Measurements from ENCODE around the gene HES4. TPM values are rescaled to one million over a fixed set of nuclear protein-coding genes. Genes with fewer than 3 reads are reported as not detected.

The HES4 gene
- total RNA-seq, 1 donor from 2014 or later = 149 TPM

DNA sequence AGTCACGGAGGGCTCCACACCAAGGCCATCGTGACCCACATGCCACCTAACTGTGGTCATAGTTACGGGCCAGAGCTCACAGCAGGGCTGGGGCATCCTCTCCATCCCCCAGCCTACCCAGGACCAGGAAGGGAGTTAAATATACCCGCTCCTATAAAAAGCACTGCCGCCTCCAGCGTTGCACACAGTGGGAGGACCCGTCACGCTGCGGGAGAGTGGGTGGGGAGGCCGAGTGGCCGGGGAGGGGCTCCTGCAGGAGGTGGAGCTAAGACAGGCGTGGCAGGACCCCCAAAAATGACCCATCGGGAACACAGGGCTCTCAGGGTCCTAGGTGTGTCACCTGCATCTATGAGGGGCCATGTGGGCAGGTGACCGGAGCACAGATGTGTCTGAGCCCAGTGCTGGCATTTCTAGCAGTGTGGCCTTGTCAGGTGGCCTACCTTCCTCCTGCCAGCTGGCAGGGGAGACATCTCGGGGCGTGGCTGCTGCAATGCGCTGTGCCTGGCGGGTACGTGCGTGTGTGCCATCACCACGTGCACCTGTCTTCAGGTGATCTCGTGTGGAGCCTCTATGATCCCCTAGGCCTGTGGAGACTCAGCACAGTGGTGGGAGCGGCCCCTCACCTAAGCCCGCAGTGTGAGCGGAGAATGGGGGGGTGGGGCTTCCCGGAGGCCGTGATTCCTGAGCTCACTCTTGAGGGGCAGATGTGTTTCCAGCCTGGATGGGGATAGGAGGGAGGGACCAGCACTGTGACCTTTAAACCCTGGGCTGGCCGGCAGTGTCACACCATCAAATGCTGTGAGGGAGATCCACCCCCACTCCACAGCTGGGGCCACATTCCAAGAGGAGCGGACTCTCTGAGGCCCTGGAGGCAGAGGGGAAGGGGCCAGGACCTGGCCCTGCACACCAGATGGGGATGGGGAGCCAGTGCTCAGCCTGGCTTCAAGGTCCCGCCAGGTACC, 37.8 kb upstream of the HES4 start:
- Mint-ChIP-seq H3K36me3 (ENCODE audit: low read depth, unreplicated experiment) (peaks cover 11% of the 10 kb centered on the region), H3K4me3 (ENCODE audit: unreplicated experiment) (no peak overlapping the region), H3K27me3 (ENCODE audit: low read depth, unreplicated experiment) (no peaks in the 10 kb centered on the region), H3K4me1 (ENCODE audit: low read depth, unreplicated experiment) (peaks cover 9% of the 10 kb centered on the region), H3K9me3 (ENCODE audit: unreplicated experiment) (no peaks in the 10 kb centered on the region), H3K27ac (ENCODE audit: unreplicated experiment) (no peak overlapping the region)
- TF ChIP-seq CTCF (IDR thresholded peaks at IDR 0.05; ENCODE audit: insufficient read depth, low read depth, low read length) (no peak), EZH2 (IDR thresholded peaks at IDR 0.05; ENCODE audit: insufficient read depth, low read length) (no peak)
- Histone ChIP-seq H2AFZ (ENCODE audit: low read depth, low read length) (no peak overlapping the region), H3K4me3 (ENCODE audit: insufficient read depth, low read depth, low read length) (no peak overlapping the region), H3K9me3 (ENCODE audit: insufficient read depth, low read depth, low read length) (no peaks in the 10 kb centered on the region), H3K27me3 (ENCODE audit: insufficient read depth, low read length) (no peaks in the 10 kb centered on the region), H3K79me2 (ENCODE audit: insufficient read depth, low read length) (peaks cover 13% of the 10 kb centered on the region), H3K4me1 (ENCODE audit: insufficient read depth, low read length) (peaks cover 9% of the 10 kb centered on the region), H4K20me1 (ENCODE audit: insufficient read depth, low read length) (peaks cover 86% of the 10 kb centered on the region), H3K27ac (ENCODE audit: low read depth, low read length) (no peak overlapping the region), H3K36me3 (ENCODE audit: insufficient read depth, low read length) (no peaks in the 10 kb centered on the region), H3K9ac (ENCODE audit: low read length) (no peak overlapping the region), H3K4me2 (ENCODE audit: low read length) (no peak overlapping the region)
- no peak for FAIRE-seq
- no peak for DNase-seq (ENCODE audit: low read depth)

DNA sequence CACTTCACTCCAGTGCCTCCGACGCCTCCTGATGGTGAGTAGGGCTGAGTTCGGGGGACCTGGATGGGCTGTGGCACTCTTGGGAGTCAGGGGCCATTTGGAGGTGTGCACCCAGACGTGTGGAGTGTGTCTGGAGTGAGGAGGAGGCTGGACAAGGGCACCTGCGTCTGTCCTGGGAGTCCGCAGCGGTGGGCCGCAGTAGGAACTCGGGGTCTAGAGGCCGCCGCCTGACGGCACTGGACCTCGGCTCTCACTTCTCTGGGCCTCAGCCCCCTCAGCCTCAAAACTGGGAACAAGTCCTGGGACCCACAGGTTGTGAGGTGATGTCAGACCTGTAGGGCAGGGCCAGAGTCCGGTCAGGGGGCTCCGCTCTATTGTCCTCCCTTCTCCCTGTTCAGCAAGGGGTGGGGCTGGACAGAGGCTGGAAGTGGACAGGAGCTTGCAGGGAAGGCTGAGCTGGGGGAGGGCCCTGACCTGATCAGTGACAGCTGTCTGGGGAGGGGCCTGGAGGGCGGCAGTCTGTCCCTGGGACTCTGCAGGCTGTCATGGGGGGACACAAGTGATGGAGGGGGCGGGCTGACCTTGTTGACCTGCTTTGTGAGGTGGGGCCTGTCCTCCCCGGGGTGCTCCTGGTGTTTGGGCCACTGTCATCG, 35.5 kb upstream of the HES4 start:
- no peaks in the 10 kb centered on the region for H3K27me3 ChIP-seq (ENCODE audit: insufficient read depth, low read length)
- no peak overlapping the region for H3K4me2 ChIP-seq (ENCODE audit: low read length)
- DNase-seq (ENCODE audit: low read depth) (no peak), FAIRE-seq (no peak)
- H3K9me3 ChIP-seq (ENCODE audit: insufficient read depth, low read depth, low read length) = no peaks in the 10 kb centered on the region
- no peak overlapping the region for H3K4me3 Mint-ChIP-seq (ENCODE audit: unreplicated experiment)
- no peaks in the 10 kb centered on the region for H3K27me3 Mint-ChIP-seq (ENCODE audit: low read depth, unreplicated experiment)
- peaks cover 6% of the 10 kb centered on the region for H3K79me2 ChIP-seq (ENCODE audit: insufficient read depth, low read length)
- TF ChIP-seq EZH2 (IDR thresholded peaks at IDR 0.05; ENCODE audit: insufficient read depth, low read length) (no peak), CTCF (IDR thresholded peaks at IDR 0.05; ENCODE audit: insufficient read depth, low read depth, low read length) (no peak)
- H3K4me3 ChIP-seq (ENCODE audit: insufficient read depth, low read depth, low read length) = no peak overlapping the region
- H2AFZ ChIP-seq (ENCODE audit: low read depth, low read length) = no peak overlapping the region
- H3K27ac Mint-ChIP-seq (ENCODE audit: unreplicated experiment) = no peak overlapping the region
- H3K4me1 Mint-ChIP-seq (ENCODE audit: low read depth, unreplicated experiment) = peaks cover 18% of the 10 kb centered on the region
- H3K4me1 ChIP-seq (ENCODE audit: insufficient read depth, low read length) = peaks cover 11% of the 10 kb centered on the region
- no peaks in the 10 kb centered on the region for H3K9me3 Mint-ChIP-seq (ENCODE audit: unreplicated experiment)
- no peaks in the 10 kb centered on the region for H3K36me3 ChIP-seq (ENCODE audit: insufficient read depth, low read length)
- H4K20me1 ChIP-seq (ENCODE audit: insufficient read depth, low read length) = peaks cover 92% of the 10 kb centered on the region
- H3K36me3 Mint-ChIP-seq (ENCODE audit: low read depth, unreplicated experiment) = peaks cover 11% of the 10 kb centered on the region
- H3K9ac ChIP-seq (ENCODE audit: low read length) = no peak overlapping the region
- H3K27ac ChIP-seq (ENCODE audit: low read depth, low read length) = no peak overlapping the region
